Stimulated activated memory B cell treated with anti-CD40 and anti-IgM and Interleukin-4, amounts not matched to agents 10 μg/mL and 1 μg/mL and 100 μg/mL, for 72 hours (primary cell): ENCODE results near the gene CHST15.
"Not testable (repeated sequence)": the region's sequence is repeated elsewhere in the genome, so short reads cannot be mapped to it uniquely, and the experiment has no call there.

Source experiments
- ATAC-seq: fragments of 150-1000 bp; cut with Tn5 transposase; 2 replicates; pipeline ENCODE4 v1.10.0; 2021
- H3K27ac Mint-ChIP-seq: one replicate; pipeline ENCODE4 v1.8.0; 2022; ENCODE audit warnings: mild to moderate bottlenecking, mixed read lengths
- H3K27me3 Mint-ChIP-seq: one replicate; pipeline ENCODE4 v1.8.0; 2022; ENCODE audit warnings: mixed read lengths
- H3K36me3 Mint-ChIP-seq: one replicate; pipeline ENCODE4 v1.8.0; 2022; ENCODE audit warnings: mixed read lengths
- H3K4me1 Mint-ChIP-seq: one replicate; pipeline ENCODE4 v1.8.0; 2022; ENCODE audit warnings: mixed read lengths
- H3K4me3 Mint-ChIP-seq: one replicate; pipeline ENCODE4 v1.8.0; 2022; ENCODE audit warnings: mild to moderate bottlenecking, moderate library complexity, mixed read lengths
- H3K9me3 Mint-ChIP-seq: one replicate; pipeline ENCODE4 v1.8.0; 2022; ENCODE audit warnings: mixed read lengths

The CHST15 gene

GRCh38 chr10:124095096-124095495 lies 1.7 kb upstream of the CHST15 start:
- Mint-ChIP-seq H3K27me3 (no peaks in the 10 kb centered on the region), H3K9me3 (no peaks in the 10 kb centered on the region), H3K4me3 (no peak overlapping the region), H3K27ac (peak overlapping the region; percentile 88), H3K4me1 (peaks cover 55% of the 10 kb centered on the region), H3K36me3 (no peaks in the 10 kb centered on the region)
- ATAC-seq = no peak

GRCh38 chr10:124094419-124094785 lies 1.0 kb upstream of the CHST15 start:
- H3K27ac Mint-ChIP-seq = peak overlapping the region; percentile 88
- ATAC-seq = no peak
- no peaks in the 10 kb centered on the region for H3K9me3 Mint-ChIP-seq
- no peaks in the 10 kb centered on the region for H3K27me3 Mint-ChIP-seq
- H3K4me1 Mint-ChIP-seq = peaks cover 55% of the 10 kb centered on the region
- peak overlapping the region; percentile 80 for H3K4me3 Mint-ChIP-seq
- H3K36me3 Mint-ChIP-seq = no peaks in the 10 kb centered on the region

DNA sequence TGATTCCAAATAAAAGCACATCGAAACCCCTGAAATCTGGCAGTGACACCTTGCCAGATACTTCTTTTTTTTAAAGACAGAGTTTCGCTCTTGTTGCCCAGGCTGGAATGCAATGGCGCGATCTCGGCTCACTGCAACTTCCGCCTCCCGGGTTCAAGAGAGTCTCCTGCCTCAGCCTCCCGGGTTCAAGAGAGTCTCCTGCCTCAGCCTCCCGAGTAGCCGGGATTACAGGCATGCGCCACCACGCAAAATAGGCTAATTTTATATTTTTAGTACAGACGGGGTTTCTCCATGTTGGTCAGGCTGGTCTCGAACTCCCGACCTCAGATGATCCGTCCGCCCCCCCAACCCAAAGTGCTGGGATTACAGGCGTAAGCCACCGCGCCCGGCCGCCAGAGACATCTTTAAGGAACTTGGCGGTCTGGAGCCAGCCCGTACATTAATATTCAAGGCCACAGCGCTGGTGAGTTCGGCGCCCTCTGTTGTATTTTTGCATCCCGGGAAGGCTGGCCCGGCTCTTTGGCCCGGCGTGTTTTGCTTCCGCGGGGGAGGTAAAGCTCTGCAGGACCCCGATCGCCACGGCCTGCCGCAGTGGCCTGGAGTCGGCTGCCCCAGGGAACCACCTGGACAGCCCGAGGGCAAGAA lies 498 bp upstream of the CHST15 start:
- not testable (repeated sequence) for ATAC-seq, H3K9me3 Mint-ChIP-seq, H3K27me3 Mint-ChIP-seq, H3K36me3 Mint-ChIP-seq
- Mint-ChIP-seq H3K4me1 (peaks cover 55% of the 10 kb centered on the region), H3K4me3 (peak overlapping the region; percentile 80), H3K27ac (peak overlapping the region; percentile 88)

DNA sequence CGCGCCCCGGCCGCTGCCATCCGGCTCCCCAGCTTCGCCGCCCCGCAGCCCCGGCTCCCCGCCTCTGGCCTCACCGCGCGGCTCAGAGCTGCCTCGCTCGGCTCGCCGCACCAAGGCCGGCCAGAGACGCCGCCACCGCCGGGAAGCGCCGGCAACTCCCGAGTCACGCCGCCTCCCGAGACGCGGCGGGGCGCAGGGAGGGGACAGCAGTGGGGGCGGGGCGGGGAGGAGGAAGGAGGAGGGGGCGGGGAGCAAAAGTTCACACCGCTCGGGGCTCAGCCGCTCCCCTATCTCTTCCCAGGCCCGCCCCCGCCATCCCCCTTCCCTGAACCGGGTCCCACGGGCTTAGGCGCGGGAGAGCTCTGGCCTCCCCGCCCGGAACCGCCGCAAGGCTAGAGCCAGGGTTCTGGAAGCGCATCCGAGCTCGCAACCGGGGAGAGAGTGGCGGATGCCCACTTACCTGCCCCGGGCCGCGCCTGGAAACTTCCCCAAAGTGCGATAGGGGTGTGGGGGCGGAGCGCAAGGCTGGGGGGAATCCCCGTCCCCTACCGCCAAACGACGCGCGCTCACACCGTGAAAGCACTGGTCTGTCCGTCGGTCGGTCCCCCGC lies 1.0 kb downstream of the CHST15 start:
- Mint-ChIP-seq H3K27ac (peak overlapping the region; percentile 88), H3K9me3 (no peaks in the 10 kb centered on the region), H3K27me3 (no peaks in the 10 kb centered on the region), H3K4me1 (peaks cover 58% of the 10 kb centered on the region), H3K36me3 (no peaks in the 10 kb centered on the region), H3K4me3 (peak overlapping the region; percentile 92)
- peak; percentile 89 for ATAC-seq

DNA sequence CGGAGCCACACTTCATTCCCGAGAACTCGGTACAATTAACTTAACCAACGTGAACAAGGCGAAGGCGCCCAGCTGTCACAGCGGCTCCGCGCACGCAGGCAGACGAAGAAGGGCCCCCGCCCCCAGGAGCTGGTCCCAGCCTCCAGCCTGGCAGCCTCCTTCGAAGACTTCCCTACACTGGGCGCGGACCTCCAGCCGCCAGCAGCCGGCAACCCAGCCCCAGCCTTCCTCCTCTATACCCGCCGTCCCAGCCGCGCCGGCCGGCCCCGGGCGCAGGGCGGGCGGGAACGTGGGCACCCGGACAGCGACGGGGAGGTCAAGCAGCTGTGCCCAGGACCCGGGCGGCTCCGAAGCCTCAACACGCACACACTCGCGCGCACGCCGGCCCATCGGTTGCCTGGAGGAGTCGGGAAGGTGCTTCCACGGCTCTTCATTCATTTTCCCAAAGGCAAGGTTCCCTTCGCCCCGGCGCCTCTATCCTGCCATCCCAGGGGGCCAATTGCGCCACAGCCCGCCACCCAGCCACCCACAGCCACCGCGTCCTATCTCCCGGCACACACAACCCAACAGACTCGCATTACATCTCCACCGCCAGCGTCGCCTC lies 1.6 kb downstream of the CHST15 start:
- H3K9me3 Mint-ChIP-seq = no peaks in the 10 kb centered on the region
- peak; percentile 17 for ATAC-seq
- no peaks in the 10 kb centered on the region for H3K36me3 Mint-ChIP-seq
- peaks cover 64% of the 10 kb centered on the region for H3K4me1 Mint-ChIP-seq
- H3K27ac Mint-ChIP-seq = peak overlapping the region; percentile 88
- H3K4me3 Mint-ChIP-seq = peak overlapping the region; percentile 92
- no peaks in the 10 kb centered on the region for H3K27me3 Mint-ChIP-seq

- Mint-ChIP-seq H3K9me3 (no peaks in the 10 kb centered on the region), H3K27ac (peak overlapping the region; percentile 5), H3K27me3 (no peaks in the 10 kb centered on the region), H3K4me1 (peaks cover 72% of the 10 kb centered on the region), H3K4me3 (peak overlapping the region; percentile 92), H3K36me3 (no peaks in the 10 kb centered on the region)
- ATAC-seq = no peak
These were observed 2.7 kb downstream of the CHST15 start for GRCh38 chr10:124090601-124091209.

- H3K27ac Mint-ChIP-seq = no peak overlapping the region
- no peak for ATAC-seq
These were observed 3.5 kb downstream of the CHST15 start for GRCh38 chr10:124089859-124090258.

DNA sequence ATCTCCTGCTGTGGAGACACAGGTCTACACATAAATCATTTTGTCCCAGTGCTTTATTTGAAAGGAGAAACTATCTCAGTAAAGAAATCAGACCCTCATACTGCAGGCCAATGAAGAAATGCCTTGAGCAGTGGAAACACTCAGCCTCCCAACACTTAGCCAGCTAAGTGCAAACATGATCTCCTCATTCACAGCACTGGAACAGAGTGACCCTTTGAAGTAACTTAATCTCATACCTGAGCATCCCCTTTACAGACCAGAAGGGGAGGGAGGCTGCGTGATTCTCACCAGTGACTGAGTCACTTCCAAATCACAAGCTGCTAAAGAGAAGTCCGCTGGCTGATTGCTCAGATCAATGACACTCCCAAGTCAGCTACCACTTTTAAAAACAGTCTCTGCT lies 4.5 kb downstream of the CHST15 start:
- Mint-ChIP-seq H3K9me3 (no peaks in the 10 kb centered on the region), H3K27ac (no peak overlapping the region), H3K27me3 (no peaks in the 10 kb centered on the region), H3K4me1 (peaks cover 73% of the 10 kb centered on the region), H3K4me3 (no peak overlapping the region), H3K36me3 (peaks cover 2% of the 10 kb centered on the region)
- no peak for ATAC-seq

More at GRCh38 chr10:124089859-124090258, 3.5 kb downstream of the CHST15 start:
- H3K4me3 Mint-ChIP-seq = no peak overlapping the region
- H3K9me3 Mint-ChIP-seq = no peaks in the 10 kb centered on the region
- H3K36me3 Mint-ChIP-seq = no peaks in the 10 kb centered on the region
- H3K27me3 Mint-ChIP-seq = no peaks in the 10 kb centered on the region
- H3K4me1 Mint-ChIP-seq = peaks cover 74% of the 10 kb centered on the region

- no peaks in the 10 kb centered on the region for H3K9me3 Mint-ChIP-seq
- no peaks in the 10 kb centered on the region for H3K27me3 Mint-ChIP-seq
- H3K27ac Mint-ChIP-seq = no peak overlapping the region
- no peak overlapping the region for H3K4me3 Mint-ChIP-seq
- peaks cover 75% of the 10 kb centered on the region for H3K4me1 Mint-ChIP-seq
- no peak for ATAC-seq
- H3K36me3 Mint-ChIP-seq = peaks cover 12% of the 10 kb centered on the region
These were observed 5.4 kb downstream of the CHST15 start for GRCh38 chr10:124087672-124088634.

DNA sequence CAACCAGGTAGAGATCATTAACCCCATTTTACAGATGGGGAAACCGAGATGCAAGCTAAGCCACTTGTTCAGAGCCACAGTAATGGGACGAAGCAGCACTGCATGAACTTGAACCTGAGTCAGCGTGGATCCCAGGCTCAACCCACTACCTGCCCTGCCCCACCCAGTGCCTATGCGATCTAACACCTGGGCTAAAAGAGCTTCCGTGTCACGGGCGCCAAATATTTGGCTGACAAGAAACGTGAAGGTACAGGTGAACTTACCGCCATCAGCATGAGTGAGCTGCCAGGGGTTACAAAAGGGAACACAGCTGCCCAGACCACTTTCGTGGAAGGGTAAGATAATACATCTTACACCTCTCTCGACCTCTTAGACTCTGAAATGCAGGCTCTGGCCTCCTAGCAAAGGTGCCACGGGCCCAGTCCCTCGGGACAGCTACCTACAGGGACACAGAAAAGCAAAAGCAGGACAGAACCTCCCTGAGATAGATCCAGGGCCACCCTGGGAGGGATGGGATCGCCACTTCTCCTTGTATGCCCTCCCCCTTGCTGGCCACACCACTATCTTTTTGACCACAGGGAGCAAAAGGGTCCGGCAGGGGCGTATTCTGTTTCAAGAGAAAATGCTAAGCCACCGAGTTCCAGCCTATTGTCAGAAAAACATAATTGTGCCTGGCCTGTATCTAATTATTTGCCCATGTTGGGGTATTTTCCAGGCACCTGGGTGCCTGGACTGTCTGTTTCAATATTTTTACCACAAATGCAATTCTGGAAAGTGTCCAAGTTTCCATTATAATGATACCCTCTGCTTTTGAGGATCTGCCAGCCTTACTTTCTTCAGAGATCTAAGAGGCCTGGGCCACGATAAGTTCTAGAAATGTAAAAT lies 6.4 kb downstream of the CHST15 start:
- Mint-ChIP-seq H3K27me3 (no peaks in the 10 kb centered on the region), H3K9me3 (peaks cover 3% of the 10 kb centered on the region), H3K4me1 (peaks cover 75% of the 10 kb centered on the region), H3K36me3 (peaks cover 19% of the 10 kb centered on the region), H3K27ac (peak overlapping the region; percentile 59), H3K4me3 (no peak overlapping the region)
- no peak for ATAC-seq

DNA sequence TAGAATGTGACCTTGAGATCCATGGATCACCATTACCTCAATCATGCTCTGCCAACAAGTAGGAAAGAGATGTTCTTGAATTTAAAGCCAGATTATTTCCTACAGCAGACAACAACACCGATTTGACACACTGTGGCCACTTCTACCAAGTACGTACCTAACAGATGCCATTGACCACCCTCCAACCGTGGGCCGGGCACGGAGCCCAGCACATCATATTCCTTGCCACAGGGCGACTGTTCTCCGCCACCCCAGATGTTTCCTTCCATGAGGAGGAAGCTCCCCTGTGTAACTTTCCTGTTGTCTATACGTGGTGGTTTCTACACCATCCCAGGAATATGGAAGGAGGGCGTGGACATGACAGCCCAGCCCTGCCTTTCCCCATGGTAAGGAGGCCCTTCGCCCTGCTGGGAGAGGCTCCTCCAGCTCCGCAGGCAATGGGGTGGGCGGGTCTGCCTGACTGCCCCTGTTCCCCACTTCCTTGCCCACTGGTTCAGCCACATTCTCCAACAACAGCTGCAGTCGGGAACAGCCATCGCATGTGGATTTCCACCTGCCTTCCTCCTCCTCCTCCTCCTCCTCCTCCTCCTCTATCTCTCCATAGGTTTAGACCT lies 7.2 kb downstream of the CHST15 start:
- Mint-ChIP-seq H3K36me3 (peaks cover 19% of the 10 kb centered on the region), H3K4me1 (peaks cover 69% of the 10 kb centered on the region), H3K27ac (peak overlapping the region; percentile 59), H3K27me3 (no peaks in the 10 kb centered on the region), H3K4me3 (no peak overlapping the region), H3K9me3 (peaks cover 3% of the 10 kb centered on the region)
- ATAC-seq = no peak

DNA sequence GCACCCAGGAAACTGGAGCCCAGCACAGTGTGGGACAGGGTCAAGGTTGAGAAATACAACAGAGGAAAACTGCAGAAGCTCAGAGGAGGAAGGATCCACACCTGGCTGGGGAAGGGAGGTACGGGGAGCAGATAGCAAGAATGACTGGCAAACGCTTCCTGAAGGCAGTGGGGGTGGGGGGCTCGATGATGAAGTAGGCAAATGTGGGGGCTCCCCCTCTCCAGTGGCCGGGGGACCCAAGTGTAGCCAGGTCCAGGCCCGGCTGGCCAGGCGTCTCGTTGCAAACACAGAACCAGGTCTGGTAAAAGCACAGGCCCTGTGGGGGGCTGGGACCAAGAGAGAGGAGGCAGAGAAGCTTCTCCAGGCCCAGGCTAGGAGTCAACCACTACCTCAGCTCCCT lies 7.7 kb downstream of the CHST15 start:
- Mint-ChIP-seq H3K4me1 (peaks cover 69% of the 10 kb centered on the region), H3K27ac (peak overlapping the region; percentile 59), H3K36me3 (peaks cover 19% of the 10 kb centered on the region), H3K9me3 (peaks cover 3% of the 10 kb centered on the region), H3K27me3 (no peaks in the 10 kb centered on the region), H3K4me3 (no peak overlapping the region)
- no peak for ATAC-seq

DNA sequence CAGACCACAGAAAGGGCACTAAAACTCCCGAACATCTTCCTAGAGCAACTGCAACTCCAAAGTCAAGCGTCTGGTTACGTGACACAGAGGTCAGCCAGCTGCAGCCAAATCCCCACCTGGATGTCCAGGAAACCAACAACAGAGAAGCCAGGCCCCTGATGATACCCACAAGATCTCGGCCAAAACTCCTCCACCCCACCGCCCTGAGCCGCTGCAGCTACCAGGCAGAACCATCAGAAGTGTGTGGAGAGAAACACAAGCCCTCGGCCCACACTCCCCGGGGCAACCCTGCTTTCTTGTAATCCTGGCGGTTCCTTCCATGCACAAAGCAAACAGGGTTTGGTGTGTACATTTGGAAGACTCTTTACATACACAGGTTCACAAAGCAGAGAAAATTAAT lies 8.7 kb downstream of the CHST15 start:
- H3K4me3 Mint-ChIP-seq = no peak overlapping the region
- H3K9me3 Mint-ChIP-seq = peaks cover 3% of the 10 kb centered on the region
- H3K27ac Mint-ChIP-seq = no peak overlapping the region
- peaks cover 19% of the 10 kb centered on the region for H3K36me3 Mint-ChIP-seq
- no peak for ATAC-seq
- H3K27me3 Mint-ChIP-seq = no peaks in the 10 kb centered on the region
- peaks cover 69% of the 10 kb centered on the region for H3K4me1 Mint-ChIP-seq
